AG09309 (cell line): ENCODE data around the gene GUF1.

Source experiments
- DNase-seq: peaks from one replicate; pipeline ENCODE4 v3.0.0-alpha.2; 2010; ENCODE audit warnings: low read depth
- H3K4me3 ChIP-seq: 2 replicates; pipeline ENCODE4 v1.5.1; 2011; ENCODE audit warnings: mild to moderate bottlenecking, low read depth, low read length, moderate library complexity; ENCODE audit not compliant: control insufficient read depth
- CTCF ChIP-seq: IDR thresholded peaks from 2 replicates; pipeline ENCODE4 v1.5.1; 2011; ENCODE audit warnings: mild to moderate bottlenecking, low read depth, low read length, inconsistent platforms; ENCODE audit not compliant: insufficient read depth, control insufficient read depth; ENCODE audit errors: missing control alignments

The GUF1 gene

GRCh38 chr4:44678094-44679041 lies at the start of gene GUF1:
Gene GUF1, plus strand, starts transcription at chr4:44678420. Its CDS starts 203 bp downstream, at chr4:44678623.
- peak within 1 kb of the TSS; percentile 75 for H3K4me3 ChIP-seq
- no peak for TF ChIP-seq CTCF
- peak; percentile 42 for DNase-seq

GRCh38 chr4:44629280-44629866 lies 48.8 kb upstream of the GUF1 start:
- peak; percentile 5 for DNase-seq
- peak; percentile 59 for TF ChIP-seq CTCF
- H3K4me3 ChIP-seq: no peak overlapping the region

GRCh38 chr4:44632089-44632488 lies 46.1 kb upstream of the GUF1 start:
- TF ChIP-seq CTCF: no peak
- DNase-seq: no peak
- H3K4me3 ChIP-seq: no peak overlapping the region

GRCh38 chr4:44632733-44633132 lies 45.5 kb upstream of the GUF1 start:
- DNase-seq: no peak
- H3K4me3 ChIP-seq: no peak overlapping the region
- no peak for TF ChIP-seq CTCF

- TF ChIP-seq CTCF: no peak
- no peak overlapping the region for H3K4me3 ChIP-seq
- no peak for DNase-seq
Measured at GRCh38 chr4:44638091-44638490, 40.1 kb upstream of the GUF1 start.

- no peak for TF ChIP-seq CTCF
- H3K4me3 ChIP-seq: no peak overlapping the region
- DNase-seq: no peak
Measured at GRCh38 chr4:44646151-44646550, 32.1 kb upstream of the GUF1 start.
